ENCODE measurements around the gene GDI2.

Gene GDI2

GRCh38 chr10:5761220-5761619 is 52.0 kb downstream of the GDI2 start:
- no peak overlapping the region for H3K4me3 ChIP-seq (ENCODE audit: low read length)
- no peak for DNase-seq (ENCODE audit: low read depth)
- TF ChIP-seq CTCF (IDR thresholded peaks at IDR 0.05; ENCODE audit: insufficient read depth, low read depth, low read length, missing control alignments) = no peak

GRCh38 chr10:5760515-5760914 is 52.7 kb downstream of the GDI2 start:
- DNase-seq (ENCODE audit: low read depth) = no peak
- no peak overlapping the region for H3K4me3 ChIP-seq (ENCODE audit: low read length)
- TF ChIP-seq CTCF (IDR thresholded peaks at IDR 0.05; ENCODE audit: insufficient read depth, low read depth, low read length, missing control alignments) = no peak

- no peak for DNase-seq (ENCODE audit: low read depth)
- no peak for TF ChIP-seq CTCF (IDR thresholded peaks at IDR 0.05; ENCODE audit: insufficient read depth, low read depth, low read length, missing control alignments)
- no peak overlapping the region for H3K4me3 ChIP-seq (ENCODE audit: low read length)
Observed at GRCh38 chr10:5758927-5759326, 54.3 kb downstream of the GDI2 start.

GRCh38 chr10:5757766-5758517 is 55.3 kb downstream of the GDI2 start:
- no peak overlapping the region for H3K4me3 ChIP-seq (ENCODE audit: low read length)
- no peak for TF ChIP-seq CTCF (IDR thresholded peaks at IDR 0.05; ENCODE audit: insufficient read depth, low read depth, low read length, missing control alignments)
- DNase-seq (ENCODE audit: low read depth) = no peak

GRCh38 chr10:5752301-5752871 is 60.8 kb downstream of the GDI2 start:
- no peak overlapping the region for H3K4me3 ChIP-seq (ENCODE audit: low read length)
- no peak for TF ChIP-seq CTCF (IDR thresholded peaks at IDR 0.05; ENCODE audit: insufficient read depth, low read depth, low read length, missing control alignments)
- DNase-seq (ENCODE audit: low read depth) = no peak

GRCh38 chr10:5751601-5752253 is 61.5 kb downstream of the GDI2 start:
- H3K4me3 ChIP-seq (ENCODE audit: low read length) = no peak overlapping the region
- DNase-seq (ENCODE audit: low read depth) = no peak
- no peak for TF ChIP-seq CTCF (IDR thresholded peaks at IDR 0.05; ENCODE audit: insufficient read depth, low read depth, low read length, missing control alignments)

Measured in epithelial cell of esophagus (primary cell).